Activated T-cell treated with anti-CD3 and anti-CD28 coated beads, Interleukin-2, amount 50 U/mL, for 4 hours (primary cell): ENCODE results near the gene CYP19A1. TPM values are rescaled to one million over a fixed set of nuclear protein-coding genes. Genes with fewer than 3 reads are reported as not detected.

ENCODE experiments used
- total RNA-seq, 3 donors: library from RNA; stranded (reverse); gene quantifications; one replicate each; pipeline ENCODE4 v1.2.1, GENCODE V29; 2021

CYP19A1 gene
- total RNA-seq, 3 donors from 2014 or later, result 0.40 TPM; not detected in 2

Other genes with a start within 250 kb of the CYP19A1 start
- gene TNFAIP8L3, start 243.7 kb downstream of the CYP19A1 start, total RNA-seq, result under 1 TPM in 2 of 3 donors, not detected in 1; 0.15 to 0.22 TPM
- under 1 TPM in 1 of 3 donors, not detected in 2; 0.18 TPM for gene GLDN, start 3.1 kb upstream of the CYP19A1 start, total RNA-seq